GM18907 (cell line): Measurements from ENCODE around the gene ZNF200.
"Not testable (repeated sequence)": the region's sequence is repeated elsewhere in the genome, so short reads cannot be mapped to it uniquely, and the experiment has no call there.

Source experiments
- ATAC-seq: cut with Tn5 transposase; IDR thresholded peaks from one replicate; pipeline ENCODE4 v1.9.1; 2021; ENCODE audit warnings: mild to moderate bottlenecking, moderate library complexity; ENCODE audit not compliant: unreplicated experiment

The ZNF200 gene

GRCh38 chr16:3202903-3203539 lies 31.9 kb downstream of the ZNF200 start:
- no peak for ATAC-seq

DNA sequence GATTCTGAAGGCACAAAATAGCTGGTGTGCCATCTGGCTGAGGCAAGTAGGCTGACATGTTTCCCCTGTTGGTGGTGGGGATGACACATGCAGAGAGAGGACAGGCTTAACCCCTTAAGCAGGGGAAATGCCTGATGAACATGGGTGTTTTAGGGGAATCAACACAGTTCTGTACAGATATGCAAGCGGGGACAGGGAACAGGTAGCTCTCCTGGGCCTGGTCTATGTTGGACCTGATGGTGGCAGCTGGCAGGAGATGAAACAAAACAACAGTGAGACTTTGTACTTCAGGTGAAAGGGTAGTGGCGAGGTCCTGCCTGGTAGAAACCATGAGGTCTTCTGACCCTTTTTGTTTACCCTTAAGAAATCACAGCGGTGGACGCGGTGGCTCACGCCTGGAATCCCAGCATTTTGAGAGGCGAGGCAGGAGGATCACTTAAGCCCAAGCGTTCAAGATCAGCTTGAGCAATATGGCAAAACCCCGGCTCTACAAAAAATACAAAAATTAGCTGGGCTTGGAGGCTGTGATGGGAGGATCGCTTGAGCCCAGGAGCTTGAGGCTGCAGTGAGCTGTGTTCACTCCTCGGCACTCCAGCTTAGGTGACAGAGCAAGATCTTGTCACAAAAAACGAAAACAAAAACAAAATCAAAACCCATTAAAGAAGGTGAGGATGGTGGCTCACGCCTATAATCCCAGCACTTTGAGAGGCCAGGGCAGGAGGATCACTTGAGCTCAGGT lies 36.5 kb downstream of the ZNF200 start:
- no peak for ATAC-seq

DNA sequence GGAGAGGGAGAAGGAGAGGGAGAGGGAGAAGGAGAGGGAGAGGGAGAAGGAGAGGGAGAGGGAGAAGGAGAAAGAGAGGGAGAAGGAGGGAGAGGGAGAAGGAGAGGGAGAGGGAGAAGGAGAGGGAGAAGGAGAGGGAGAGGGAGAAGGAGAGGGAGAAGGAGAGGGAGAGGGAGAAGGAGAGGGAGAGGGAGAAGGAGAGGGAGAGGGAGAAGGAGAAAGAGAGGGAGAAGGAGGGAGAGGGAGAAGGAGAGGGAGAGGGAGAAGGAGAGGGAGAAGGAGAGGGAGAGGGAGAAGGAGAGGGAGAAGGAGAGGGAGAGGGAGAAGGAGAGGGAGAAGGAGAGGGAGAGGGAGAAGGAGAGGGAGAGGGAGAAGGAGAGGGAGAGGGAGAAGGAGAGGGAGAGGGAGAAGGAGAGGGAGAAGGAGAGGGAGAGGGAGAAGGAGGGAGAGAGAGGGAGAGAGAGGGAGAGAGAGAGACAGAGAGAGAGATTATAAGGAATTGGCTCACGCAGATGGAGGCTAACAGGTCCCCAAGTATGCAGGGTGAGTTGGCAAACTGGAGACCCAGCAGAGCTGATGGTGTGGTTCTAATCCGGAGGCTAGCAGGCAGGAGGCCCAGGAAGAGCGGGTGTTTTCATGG lies 37.1 kb downstream of the ZNF200 start:
- not testable (repeated sequence) for ATAC-seq

DNA sequence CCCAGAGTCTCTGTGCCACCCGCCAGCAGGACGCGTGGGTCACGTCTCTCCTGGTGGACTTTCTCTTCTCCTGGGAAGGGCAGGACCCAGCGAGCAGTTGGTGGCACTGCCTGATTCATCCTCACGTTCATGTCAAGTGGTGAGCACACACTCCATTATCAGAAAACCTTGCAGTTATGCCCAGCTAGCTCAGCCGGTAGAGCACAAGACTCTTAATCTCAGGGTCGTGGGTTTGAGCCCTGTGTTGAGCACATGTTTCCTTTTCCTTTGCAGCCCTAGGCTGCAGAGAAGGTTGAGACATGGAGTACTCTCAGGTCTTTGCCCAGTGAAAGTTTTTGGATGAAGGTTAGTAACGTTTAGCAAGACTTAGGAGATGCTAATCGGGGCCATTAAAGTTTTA lies 39.0 kb downstream of the ZNF200 start:
- ATAC-seq, result no peak

DNA sequence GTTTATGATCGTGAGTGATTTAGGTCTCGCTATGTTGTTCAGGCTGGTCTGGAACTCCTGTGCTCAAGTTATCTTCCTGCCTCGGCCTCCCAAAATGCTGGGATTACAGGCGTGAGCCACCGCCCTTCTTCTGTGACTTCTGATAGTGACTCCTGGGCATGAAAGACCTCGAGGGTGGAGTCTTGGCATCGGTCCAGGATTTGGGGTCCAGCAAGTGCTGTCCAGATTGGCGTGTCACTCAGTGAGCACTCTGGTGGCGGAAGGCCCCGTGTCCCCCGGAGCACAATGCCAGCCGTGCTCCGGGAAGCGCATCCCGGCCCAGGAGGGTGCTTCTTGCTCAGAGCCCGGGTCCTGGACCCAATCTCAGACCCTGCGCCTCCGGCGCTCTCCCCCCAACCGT lies 40.2 kb downstream of the ZNF200 start:
- ATAC-seq, result no peak

DNA sequence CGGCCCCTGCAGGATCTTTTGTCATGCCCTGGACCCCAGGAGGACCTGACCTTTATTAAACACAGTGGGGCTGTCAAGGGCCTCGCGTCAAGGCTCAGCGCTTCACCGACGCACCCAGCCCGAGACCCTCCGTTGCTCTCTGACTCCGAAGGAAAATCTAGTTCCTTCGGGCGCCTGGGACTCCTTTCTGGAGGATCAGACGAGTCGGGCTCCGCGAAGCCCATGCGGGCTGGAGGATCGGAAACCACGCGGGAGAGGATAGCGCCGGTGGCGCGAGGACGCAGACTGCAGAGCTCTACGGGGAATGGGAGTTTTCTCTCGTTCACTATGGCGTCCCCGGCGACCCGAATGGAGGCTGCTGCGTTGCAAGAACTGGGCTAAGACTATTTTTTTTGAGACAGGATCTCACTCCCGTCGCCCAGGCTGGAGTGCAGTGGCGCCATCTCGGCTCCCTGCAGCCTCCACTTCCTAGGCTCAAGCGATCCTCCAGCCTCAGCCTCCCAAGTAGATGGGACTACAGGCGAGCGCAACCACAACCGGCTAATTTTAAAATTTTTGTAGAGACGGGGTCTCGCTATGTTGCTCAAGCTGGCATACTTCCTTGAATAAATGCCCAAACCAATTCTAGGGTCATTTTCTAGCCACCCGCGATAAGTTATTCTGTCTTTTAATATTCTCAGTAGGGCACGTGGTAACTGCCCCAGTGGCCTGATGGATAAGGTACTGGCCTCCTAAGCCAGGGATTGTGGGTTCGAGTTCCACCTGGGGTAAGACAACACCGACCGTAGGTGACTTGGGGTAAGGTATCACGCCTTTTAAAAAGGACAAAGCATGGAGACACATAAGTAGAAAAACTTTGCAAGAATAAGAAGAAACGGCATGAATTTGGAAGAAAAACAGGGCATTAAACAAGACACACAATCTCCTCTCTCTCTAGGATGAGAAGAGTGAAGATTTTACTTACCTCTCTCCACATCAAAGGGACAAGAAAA lies 41.4 kb downstream of the ZNF200 start:
- no peak for ATAC-seq

DNA sequence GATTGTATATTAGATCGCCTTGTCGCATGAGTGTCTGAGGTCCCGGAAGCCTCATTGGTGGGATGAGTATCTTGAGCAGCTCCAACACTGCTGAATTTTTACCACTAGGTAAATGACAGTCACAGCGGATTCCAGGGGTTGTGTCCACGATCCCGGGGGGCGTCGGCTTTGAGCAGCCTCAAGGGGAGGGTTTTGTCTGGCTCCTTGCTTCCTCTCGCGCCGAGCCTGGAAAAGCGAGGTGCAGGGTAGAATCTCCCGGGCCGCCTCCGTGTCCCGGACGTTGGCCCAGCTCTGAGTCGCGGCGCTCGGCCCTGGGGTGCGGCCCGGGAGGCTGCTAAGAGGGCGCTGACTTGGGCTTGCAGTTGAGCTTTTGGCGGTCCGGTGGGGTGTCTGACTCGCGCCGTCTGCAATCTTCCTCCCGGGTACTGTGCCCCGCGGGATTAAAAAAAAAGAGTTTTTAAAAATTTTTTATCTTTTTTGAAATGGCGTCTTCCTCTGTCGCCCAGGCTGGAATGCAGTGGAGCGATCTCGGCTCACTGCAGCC lies 42.4 kb downstream of the ZNF200 start:
- no peak for ATAC-seq

DNA sequence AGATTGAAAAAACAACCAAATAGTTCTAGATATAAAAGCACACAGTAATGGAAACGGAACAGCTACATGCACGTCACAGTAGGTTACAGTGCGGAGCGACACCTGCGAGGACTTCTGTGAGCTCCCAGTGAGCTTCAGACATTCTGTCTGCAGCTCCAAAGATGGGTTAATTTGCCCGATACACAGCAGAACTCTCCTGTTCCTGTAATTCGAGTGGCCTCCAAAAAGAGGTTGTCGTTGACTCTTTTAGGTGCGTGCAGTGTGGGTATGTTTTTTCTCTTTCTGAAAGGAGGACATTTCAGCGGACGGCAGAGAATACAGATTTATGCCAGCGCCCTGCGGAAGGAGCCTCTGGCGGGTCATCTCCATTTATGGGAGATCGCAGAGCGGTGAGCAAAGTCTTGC lies 44.0 kb downstream of the ZNF200 start:
- ATAC-seq, result no peak

GRCh38 chr16:3189869-3190268 lies 45.1 kb downstream of the ZNF200 start:
- no peak for ATAC-seq

- no peak for ATAC-seq
Observed at GRCh38 chr16:3188925-3189825, 45.8 kb downstream of the ZNF200 start.

DNA sequence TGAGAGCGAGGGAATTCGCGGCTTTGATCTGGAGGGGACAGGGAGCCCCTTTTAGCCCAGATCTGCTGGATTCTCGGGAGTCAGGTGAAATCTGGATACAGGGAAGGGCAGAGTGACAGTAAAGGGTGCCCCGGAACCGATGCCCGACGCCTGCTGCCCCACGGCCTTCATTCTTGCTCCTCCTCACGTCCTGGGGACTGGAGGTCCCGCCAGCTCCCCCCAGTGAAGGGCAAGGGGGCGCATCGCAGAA lies 46.4 kb downstream of the ZNF200 start:
- no peak for ATAC-seq

- no peak for ATAC-seq
Observed at GRCh38 chr16:3187798-3188674, 46.9 kb downstream of the ZNF200 start, which contains the start of gene OR1F1. Gene OR1F1 (plus strand): TSS chr16:3188204.

DNA sequence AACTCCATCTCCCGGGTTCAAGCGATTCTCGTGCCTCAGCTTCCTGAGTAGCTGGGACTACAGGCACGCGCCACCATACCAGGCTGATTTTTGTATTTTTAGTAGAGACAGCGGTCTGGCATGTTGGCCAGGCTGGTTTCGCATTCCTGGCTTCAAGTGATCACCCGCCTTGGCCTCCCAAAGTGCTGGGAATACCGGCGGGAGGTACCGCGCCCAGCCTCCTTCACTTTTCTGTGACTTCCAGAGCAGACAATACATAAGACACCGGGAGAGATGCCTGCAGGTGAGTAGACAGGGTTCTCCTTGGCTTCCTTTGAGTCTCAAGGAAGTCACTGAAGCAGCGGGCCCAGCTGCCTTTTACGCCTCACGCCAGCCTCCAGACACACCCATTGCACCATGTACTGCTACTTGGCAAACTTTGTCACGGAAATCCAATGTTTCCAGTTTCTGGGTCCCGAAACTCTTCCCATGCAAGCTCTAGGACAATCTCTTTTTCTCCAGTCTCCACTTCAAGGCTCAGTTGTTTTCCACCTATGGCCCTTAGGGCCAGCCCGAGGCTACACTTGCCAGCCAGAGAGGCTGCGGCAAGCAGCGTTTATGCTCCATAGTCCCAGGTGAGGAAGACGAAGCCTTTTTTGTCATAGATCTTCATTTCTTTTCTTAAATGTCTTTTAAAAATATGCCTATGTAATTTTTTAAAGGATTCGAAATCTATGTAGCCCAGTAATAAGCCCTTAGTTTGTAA lies 47.8 kb downstream of the ZNF200 start:
- ATAC-seq, result no peak

DNA sequence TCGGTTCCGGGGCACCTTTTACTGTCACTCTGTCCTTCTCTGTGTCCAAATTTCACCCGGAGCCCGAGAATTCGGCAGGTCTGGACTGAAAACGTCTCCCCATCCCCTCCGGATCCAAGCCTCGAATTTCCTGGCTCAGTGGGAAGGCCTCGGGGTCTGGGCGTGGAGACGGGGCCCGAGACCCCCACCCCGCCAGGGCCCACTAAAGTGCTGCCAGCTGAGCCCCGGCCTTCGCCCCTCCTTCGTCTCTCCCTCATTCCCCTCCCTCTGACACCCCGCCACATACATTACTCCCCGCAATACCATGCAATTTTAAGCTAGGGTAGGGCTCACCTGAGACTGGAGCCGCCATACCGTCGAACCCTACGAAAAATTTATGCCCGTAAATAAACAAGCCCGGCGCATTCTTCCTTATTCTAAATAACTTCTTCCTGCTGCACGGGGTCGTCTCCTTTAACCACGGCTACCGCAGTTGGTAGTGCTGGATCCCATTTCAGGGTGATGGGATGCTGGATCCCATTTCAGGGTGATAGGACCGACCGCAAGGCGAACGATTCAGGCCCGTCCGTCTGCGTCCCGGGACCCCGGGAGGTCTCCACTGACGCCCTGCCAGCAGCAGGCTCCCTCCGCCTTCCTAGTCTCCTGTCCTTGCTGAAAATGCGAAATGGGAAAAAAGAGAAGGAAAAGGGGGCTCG lies 51.4 kb downstream of the ZNF200 start:
- no peak for ATAC-seq

DNA sequence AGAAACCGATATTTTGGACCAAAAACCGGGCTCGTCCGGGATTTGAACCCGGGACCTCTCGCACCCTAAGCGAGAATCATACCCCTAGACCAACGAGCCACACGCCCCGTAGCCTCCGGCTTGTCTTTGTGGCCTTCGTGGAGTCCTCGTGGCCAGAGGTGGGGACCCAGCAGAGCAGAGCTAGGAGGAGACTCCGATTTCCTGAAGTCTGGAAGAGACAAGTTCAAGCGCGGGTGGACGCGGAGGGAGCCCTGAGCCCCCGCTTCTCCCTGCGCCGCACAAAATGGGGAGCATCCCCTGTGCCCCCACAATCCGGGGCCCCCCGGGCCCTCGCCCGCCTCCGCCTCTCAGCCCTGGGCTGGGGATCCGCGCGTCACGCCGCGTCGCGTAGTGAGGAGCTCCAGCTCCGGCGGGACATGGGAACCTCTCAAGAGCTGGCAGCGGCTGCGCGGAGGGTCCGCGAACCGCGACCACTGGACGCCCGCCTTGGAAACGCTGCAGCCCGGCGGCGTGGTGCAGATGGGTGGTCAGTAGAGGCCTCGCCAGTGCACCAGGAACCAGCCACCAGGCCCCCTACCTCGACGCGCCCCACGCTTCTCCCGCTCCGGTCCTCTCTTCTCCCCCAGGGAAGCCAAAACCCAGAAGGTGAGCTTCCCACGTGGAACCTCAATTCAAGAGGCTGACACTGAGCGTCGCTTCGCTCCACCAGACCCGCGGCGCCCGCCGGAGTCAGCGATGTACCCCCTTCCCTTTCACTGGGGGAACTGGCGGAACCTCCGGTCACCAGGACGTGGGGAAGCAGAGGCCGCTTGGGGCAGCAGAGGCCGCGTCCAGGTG lies 52.1 kb downstream of the ZNF200 start:
- ATAC-seq, result no peak

DNA sequence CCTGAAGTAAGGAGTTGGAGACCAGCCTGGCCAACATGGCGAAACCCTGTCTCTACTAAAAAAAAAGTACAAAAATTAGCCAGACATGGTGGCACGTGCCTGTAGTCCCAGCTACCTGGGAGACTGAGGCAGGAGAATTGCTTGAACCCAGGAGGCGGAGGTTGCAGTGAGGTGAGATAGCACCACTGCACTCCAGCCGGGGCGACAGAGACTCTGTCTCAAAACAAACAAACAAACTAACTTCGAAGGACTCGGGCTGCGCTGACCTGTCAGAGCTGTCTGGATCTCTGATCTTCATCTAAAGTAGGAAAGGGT lies 52.7 kb downstream of the ZNF200 start:
- ATAC-seq, result not testable (repeated sequence)

GRCh38 chr16:3180445-3180878 lies 54.5 kb downstream of the ZNF200 start:
- no peak for ATAC-seq
